ENCODE results near the gene PLCE1. TPM values are rescaled to one million over a fixed set of nuclear protein-coding genes. Genes with fewer than 3 reads are reported as not detected.

The PLCE1 gene
- total RNA-seq, 1 donor, result 0.43 TPM

GRCh38 chr10:94006591-94007550 lies 13.1 kb downstream of the PLCE1 start:
- DNase-seq (ENCODE audit: low read depth), result no peak

GRCh38 chr10:94008526-94008925 lies 14.8 kb downstream of the PLCE1 start:
- no peak for TF ChIP-seq CTCF (IDR thresholded peaks at IDR 0.05; ENCODE audit: insufficient read depth, low read depth, low read length)
- no peak for DNase-seq (ENCODE audit: low read depth)
- no peak overlapping the region for H3K4me3 ChIP-seq (ENCODE audit: low read depth, low read length)

More at GRCh38 chr10:94006591-94007550, 13.1 kb downstream of the PLCE1 start:
- no peak for TF ChIP-seq CTCF (IDR thresholded peaks at IDR 0.05; ENCODE audit: insufficient read depth, low read depth, low read length)
- H3K4me3 ChIP-seq (ENCODE audit: low read depth, low read length), result no peak overlapping the region

- no peak for DNase-seq (ENCODE audit: low read depth)
- no peak for TF ChIP-seq CTCF (IDR thresholded peaks at IDR 0.05; ENCODE audit: insufficient read depth, low read depth, low read length)
- H3K4me3 ChIP-seq (ENCODE audit: low read depth, low read length), result no peak overlapping the region
Observed at GRCh38 chr10:94010116-94010515, 16.4 kb downstream of the PLCE1 start.

GRCh38 chr10:94010886-94011285 lies 17.2 kb downstream of the PLCE1 start:
- no peak overlapping the region for H3K4me3 ChIP-seq (ENCODE audit: low read depth, low read length)
- TF ChIP-seq CTCF (IDR thresholded peaks at IDR 0.05; ENCODE audit: insufficient read depth, low read depth, low read length), result no peak
- DNase-seq (ENCODE audit: low read depth), result no peak

- DNase-seq (ENCODE audit: low read depth), result no peak
- H3K4me3 ChIP-seq (ENCODE audit: low read depth, low read length), result no peak overlapping the region
- TF ChIP-seq CTCF (IDR thresholded peaks at IDR 0.05; ENCODE audit: insufficient read depth, low read depth, low read length), result no peak
Observed at GRCh38 chr10:94011296-94011695, 17.6 kb downstream of the PLCE1 start.

- no peak overlapping the region for H3K4me3 ChIP-seq (ENCODE audit: low read depth, low read length)
- no peak for DNase-seq (ENCODE audit: low read depth)
- no peak for TF ChIP-seq CTCF (IDR thresholded peaks at IDR 0.05; ENCODE audit: insufficient read depth, low read depth, low read length)
Observed at GRCh38 chr10:94012834-94013233, 19.1 kb downstream of the PLCE1 start.
